ENCODE measurements around the gene CPLX3. TPM values are rescaled to one million over a fixed set of nuclear protein-coding genes. Genes with fewer than 3 reads are reported as not detected.

CPLX3 gene
- total RNA-seq, 6 donors from 2014 or later = not detected

- no peak overlapping the region for H3K27ac ChIP-seq
- peaks cover 0 to 3% (median 0%) of the 10 kb centered on the region in 4 donors for H3K27me3 ChIP-seq
- ATAC-seq (ENCODE audit: low FRiP score in 2 of 2) (no peak), DNase-seq (no peak)
- TF ChIP-seq EP300 (IDR thresholded peaks at IDR 0.05) (no peak), POLR2AphosphoS5 (IDR thresholded peaks at IDR 0.05) (no peak), POLR2A (IDR thresholded peaks at IDR 0.05) (no peak)
- TF ChIP-seq, protein P1, sequence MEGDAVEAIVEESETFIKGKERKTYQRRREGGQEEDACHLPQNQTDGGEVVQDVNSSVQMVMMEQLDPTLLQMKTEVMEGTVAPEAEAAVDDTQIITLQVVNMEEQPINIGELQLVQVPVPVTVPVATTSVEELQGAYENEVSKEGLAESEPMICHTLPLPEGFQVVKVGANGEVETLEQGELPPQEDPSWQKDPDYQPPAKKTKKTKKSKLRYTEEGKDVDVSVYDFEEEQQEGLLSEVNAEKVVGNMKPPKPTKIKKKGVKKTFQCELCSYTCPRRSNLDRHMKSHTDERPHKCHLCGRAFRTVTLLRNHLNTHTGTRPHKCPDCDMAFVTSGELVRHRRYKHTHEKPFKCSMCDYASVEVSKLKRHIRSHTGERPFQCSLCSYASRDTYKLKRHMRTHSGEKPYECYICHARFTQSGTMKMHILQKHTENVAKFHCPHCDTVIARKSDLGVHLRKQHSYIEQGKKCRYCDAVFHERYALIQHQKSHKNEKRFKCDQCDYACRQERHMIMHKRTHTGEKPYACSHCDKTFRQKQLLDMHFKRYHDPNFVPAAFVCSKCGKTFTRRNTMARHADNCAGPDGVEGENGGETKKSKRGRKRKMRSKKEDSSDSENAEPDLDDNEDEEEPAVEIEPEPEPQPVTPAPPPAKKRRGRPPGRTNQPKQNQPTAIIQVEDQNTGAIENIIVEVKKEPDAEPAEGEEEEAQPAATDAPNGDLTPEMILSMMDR (IDR thresholded peaks at IDR 0.05) = no peak
- WGBS, 2 donors = 87 to 94% methylated on average over 7 of the region's 7 CpGs
- H3K4me3 ChIP-seq = no peak overlapping the region
- peaks cover 0 to 14% (median 5%) of the 10 kb centered on the region in 4 donors for H3K4me1 ChIP-seq
- no peaks in the 10 kb centered on the region for H3K9me3 ChIP-seq
- H3K36me3 ChIP-seq = no peaks in the 10 kb centered on the region
These were observed 4.7 kb upstream of the CPLX3 start for GRCh38 chr15:74821790-74822158.

GRCh38 chr15:74822233-74822632 lies 4.2 kb upstream of the CPLX3 start:
- H3K36me3 ChIP-seq = no peaks in the 10 kb centered on the region
- 73 to 82% methylated on average over 4 of the region's 4 CpGs for WGBS, 2 donors
- H3K4me1 ChIP-seq = peaks cover 0 to 14% (median 5%) of the 10 kb centered on the region in 4 donors
- H3K4me3 ChIP-seq = no peak overlapping the region
- TF ChIP-seq POLR2AphosphoS5 (IDR thresholded peaks at IDR 0.05) = no peak
- TF ChIP-seq POLR2A (IDR thresholded peaks at IDR 0.05) = no peak
- TF ChIP-seq, protein P1 (IDR thresholded peaks at IDR 0.05) = no peak
- no peak for TF ChIP-seq EP300 (IDR thresholded peaks at IDR 0.05)
- peaks cover 0 to 8% (median 2%) of the 10 kb centered on the region in 4 donors for H3K27me3 ChIP-seq
- DNase-seq (no peak), ATAC-seq (ENCODE audit: low FRiP score in 2 of 2) (no peak)
- H3K27ac ChIP-seq = no peak overlapping the region
- H3K9me3 ChIP-seq = no peaks in the 10 kb centered on the region

DNA sequence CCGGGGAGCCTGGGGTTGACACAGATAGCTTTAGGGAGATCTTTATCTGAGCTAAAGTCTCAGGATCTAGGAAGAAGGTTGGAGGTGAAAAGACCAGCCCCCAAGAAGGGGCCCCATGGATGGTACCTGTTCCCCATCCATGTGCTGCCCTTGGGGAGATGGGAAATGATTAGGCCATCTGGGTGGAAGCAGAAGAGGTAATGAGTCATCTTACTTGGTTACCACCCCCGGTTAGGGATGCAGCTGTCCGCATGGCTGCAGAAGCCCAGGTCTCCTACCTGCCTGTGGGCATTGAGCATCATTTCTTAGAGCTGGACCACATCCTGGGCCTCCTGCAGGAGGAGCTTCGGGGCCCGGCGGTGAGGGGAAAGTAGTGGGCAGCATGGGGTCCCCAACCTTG lies 3.1 kb upstream of the CPLX3 start:
- WGBS, 2 donors = 44 to 67% methylated on average over 1 to 5 of the region's 6 CpGs
- H3K4me1 ChIP-seq = peaks cover 0 to 13% (median 5%) of the 10 kb centered on the region in 4 donors
- peaks cover 0 to 13% (median 5%) of the 10 kb centered on the region in 4 donors for H3K27me3 ChIP-seq
- TF ChIP-seq, protein P1 (IDR thresholded peaks at IDR 0.05) = no peak
- no peak for TF ChIP-seq POLR2A (IDR thresholded peaks at IDR 0.05)
- no peak for TF ChIP-seq POLR2AphosphoS5 (IDR thresholded peaks at IDR 0.05)
- no peak for TF ChIP-seq EP300 (IDR thresholded peaks at IDR 0.05)
- H3K27ac ChIP-seq = no peak overlapping the region
- no peak overlapping the region for H3K4me3 ChIP-seq
- ATAC-seq (ENCODE audit: low FRiP score in 2 of 2) (no peak), DNase-seq (no peak)
- no peaks in the 10 kb centered on the region for H3K36me3 ChIP-seq
- H3K9me3 ChIP-seq = no peaks in the 10 kb centered on the region

DNA sequence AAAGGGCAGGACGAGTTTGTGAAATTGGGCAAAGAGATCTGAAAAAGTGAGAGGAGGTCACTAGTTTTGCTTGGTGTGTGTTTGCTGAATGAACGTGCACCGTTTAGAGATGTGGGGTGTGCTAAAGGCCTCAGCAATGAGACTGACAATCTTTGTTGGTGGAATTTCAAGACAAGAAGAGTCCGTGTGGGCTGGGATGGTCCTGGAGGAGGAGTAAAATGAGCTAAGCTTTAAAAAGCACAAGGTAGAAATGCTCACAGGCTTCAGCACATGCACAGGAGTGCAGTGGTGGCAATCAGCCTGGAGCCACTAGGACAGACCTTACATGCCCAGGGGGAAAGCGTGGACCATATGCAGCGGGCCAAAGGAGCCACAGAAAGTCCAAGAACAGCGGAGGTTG lies 1.5 kb upstream of the CPLX3 start:
- TF ChIP-seq POLR2AphosphoS5 (IDR thresholded peaks at IDR 0.05) (no peak), EP300 (IDR thresholded peaks at IDR 0.05) (no peak), POLR2A (IDR thresholded peaks at IDR 0.05) (no peak)
- TF ChIP-seq, protein P1 (IDR thresholded peaks at IDR 0.05) = no peak
- WGBS, 2 donors = 74 to 78% methylated on average over 7 of the region's 7 CpGs
- Histone ChIP-seq H3K27me3 (peaks cover 0 to 17% (median 5%) of the 10 kb centered on the region in 4 donors), H3K4me1 (peaks cover 0 to 7% (median 3%) of the 10 kb centered on the region in 4 donors), H3K36me3 (no peaks in the 10 kb centered on the region), H3K4me3 (no peak overlapping the region), H3K9me3 (no peaks in the 10 kb centered on the region), H3K27ac (no peak overlapping the region)
- ATAC-seq (ENCODE audit: low FRiP score in 2 of 2) (no peak), DNase-seq (no peak)

DNA sequence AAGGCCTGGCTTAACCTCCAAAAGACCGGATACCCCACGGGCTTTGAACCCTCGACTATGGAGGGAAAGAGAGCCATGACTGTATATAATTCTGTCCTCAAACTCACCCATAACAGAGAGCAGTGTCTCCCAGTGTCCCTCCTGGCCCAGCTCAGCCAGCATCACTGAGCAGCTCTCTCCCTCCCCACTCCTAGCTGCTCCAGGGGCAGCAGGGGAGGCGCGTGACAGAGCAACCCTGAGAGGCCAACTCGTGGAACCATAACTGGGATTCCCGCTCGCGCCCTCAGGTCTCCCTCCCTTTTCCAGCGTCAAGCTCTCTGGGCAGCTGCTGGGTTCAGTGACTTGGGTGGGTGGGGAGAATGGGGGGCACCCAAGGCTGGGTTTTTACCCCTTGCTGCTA lies 561 bp upstream of the CPLX3 start:
- H3K9me3 ChIP-seq = no peaks in the 10 kb centered on the region
- no peak for DNase-seq
- no peak overlapping the region for H3K27ac ChIP-seq
- TF ChIP-seq POLR2AphosphoS5 (IDR thresholded peaks at IDR 0.05) (no peak), POLR2A (IDR thresholded peaks at IDR 0.05) (no peak), EP300 (IDR thresholded peaks at IDR 0.05) (no peak)
- TF ChIP-seq, protein P1 (IDR thresholded peaks at IDR 0.05) = no peak
- peaks cover 0 to 17% (median 5%) of the 10 kb centered on the region in 4 donors for H3K27me3 ChIP-seq
- H3K36me3 ChIP-seq = no peaks in the 10 kb centered on the region
- no peak overlapping the region for H3K4me3 ChIP-seq
- ATAC-seq (ENCODE audit: low FRiP score in 2 of 2) = no peak
- H3K4me1 ChIP-seq = peaks cover 0 to 7% (median 3%) of the 10 kb centered on the region in 4 donors
- WGBS, 2 donors = 57 to 68% methylated on average over 10 of the region's 10 CpGs

All from upper lobe of left lung (tissue), 6 donors.